Measurements from ENCODE around the gene WWOX.
"Not testable (repeated sequence)": the region's sequence is repeated elsewhere in the genome, so short reads cannot be mapped to it uniquely, and the experiment has no call there.

Gene WWOX

DNA sequence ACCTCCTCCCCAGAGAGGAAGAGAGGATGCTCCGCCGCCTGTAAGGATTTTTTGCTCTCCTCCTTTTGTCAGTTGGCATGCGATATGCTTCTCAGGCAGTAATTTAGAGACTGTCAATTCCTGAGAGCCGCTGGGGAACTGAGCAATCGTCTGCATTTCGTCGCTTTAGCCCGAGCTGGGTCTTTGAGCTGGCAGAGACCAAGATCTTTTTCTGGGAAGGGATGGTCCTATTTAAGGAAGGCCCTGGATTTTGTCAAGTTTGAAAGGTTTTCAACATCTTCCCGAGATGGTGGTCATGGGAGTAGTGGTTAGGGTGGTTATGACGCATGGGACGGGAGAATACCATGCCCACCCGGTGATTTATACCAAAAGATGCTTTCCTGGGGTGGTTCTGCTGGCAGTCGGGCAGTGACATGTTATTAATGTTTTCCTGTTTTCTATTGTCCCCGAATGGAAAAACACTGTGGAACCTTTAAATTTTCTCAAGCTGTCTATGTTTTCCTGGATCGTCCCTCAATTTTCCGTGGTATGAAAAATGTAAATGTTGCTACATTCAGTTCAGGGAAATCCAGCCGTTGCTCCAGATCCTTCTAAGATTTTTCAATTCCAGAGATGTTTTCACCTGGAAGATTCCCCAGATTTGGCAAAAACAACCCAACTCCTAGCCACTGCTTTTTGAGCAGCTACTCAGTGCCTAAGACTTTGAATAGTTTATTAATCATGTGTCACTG, 914.6 kb downstream of the WWOX start:
- DNase-seq: no peak

DNA sequence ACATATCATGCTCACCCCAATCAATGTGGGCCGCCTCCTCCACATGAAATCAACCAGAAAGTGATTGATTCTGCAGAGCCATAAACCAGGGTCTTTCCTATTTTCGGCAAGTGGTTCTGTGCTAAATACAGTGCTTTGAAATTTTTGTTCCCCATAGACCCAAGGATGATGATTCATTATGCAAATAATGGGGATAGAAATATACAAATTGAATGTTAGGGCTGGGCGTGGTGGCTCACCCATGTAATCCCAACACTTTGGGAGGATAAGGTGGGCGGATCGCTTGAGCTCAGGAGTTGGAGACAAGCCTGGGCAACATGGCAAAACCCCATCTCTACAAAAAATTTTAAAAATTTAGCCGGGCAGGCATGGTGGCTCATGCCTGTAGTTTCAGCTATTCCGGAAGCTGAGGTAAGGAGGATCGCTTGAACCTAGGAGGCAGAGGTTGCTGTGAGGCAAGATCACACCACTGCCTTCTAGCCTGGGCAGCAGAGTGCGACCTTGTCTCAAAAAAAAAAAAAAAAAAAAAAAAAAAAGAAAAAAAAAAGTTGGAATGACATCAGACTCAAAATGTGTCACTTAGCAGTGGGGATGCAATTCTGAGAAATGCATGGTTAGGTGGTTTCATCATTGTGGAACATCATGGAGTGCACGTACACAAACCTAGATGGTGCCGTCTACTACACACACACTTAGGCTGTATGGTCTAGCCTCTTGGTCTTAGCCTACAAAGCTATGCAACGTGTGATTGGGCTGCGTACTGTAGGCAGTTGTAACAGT, 919.4 kb downstream of the WWOX start:
- DNase-seq: no peak

DNA sequence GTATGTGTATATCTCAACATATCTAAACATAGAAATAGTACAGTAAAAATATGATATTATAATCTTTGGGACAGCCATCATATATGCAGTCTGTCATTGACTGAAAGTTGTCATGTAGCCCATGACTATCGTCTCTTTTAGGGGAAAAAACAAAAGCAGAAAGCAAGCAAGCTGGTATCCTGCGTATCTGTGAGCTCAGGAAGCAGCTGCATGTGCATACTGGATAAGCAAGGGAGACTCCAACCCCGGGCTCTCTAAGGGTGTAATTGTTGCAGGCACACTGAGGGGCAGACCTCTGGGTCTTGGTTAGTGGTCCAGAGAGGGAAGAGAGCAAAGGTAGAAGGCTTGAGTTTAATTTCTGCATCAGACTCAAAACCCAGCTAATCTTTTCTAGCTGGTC, 920.0 kb downstream of the WWOX start:
- DNase-seq: no peak

DNA sequence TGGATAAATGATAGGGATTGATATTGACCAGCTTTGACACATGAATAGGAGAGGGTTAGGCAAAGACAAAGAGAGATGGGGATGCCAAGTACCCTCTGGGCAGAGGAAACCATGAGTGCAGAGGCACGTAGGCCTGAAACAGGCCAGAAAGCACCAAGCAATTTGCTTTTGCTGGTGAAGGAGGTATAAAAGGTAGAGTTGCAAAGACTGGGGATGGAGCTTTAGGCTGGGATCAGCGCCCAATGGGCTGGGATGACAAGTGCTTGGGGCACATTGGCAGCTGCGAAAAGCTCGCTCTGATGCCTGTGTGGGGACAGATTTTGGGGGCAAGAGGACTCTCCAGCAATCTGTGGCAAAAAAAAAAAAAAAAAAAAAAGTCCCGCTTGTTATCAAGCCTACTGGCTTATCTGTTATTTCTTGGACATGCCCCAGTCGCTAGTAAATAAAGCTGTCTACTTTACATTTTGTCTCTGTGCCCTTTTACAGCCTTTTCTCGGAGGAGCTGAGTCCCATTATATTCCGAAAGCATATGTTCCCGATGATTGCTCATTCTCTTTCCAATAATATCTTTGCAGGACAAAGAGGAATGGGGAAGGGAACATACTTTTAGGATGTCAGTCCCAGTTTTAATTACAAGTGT, 922.7 kb downstream of the WWOX start:
- no peak for DNase-seq

DNA sequence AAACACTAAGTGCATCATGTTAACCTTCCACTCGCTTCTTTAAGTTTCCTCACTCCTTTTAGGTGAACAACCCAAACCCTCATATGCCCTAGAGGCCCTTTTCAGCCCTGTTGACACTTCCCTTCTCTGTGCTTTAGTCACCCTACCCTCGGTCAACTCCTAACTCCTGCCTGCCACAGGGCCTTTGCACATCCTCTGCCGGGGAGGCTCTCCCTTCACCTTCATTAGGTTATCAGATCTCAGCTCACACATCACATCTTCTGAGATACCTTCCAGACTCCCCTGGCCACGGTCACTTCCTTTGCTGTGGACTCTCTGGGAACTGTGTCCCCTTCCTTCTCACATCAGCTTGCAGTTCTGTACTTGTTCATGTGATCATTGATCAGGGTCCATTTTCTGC, 926.7 kb downstream of the WWOX start:
- no peak for DNase-seq

DNA sequence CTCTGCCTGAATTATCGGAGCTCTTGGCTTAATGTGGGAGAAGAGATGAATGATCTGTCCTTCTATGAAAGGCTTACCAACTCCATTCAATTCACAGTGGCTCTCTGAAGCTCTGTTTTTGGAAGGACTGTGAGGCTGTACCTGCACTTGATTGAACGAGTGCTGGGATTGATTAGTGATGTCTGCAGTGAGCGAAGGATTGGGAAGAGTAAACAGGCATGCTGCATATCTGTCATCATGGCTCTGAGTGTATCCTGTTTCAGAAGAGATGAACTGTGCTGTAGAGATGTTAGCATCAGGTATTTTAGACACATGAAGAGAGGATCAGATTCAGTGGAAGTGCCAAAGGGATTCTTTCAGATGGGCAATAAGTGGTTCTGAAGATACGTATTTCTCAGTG, 937.1 kb downstream of the WWOX start:
- DNase-seq: no peak

DNA sequence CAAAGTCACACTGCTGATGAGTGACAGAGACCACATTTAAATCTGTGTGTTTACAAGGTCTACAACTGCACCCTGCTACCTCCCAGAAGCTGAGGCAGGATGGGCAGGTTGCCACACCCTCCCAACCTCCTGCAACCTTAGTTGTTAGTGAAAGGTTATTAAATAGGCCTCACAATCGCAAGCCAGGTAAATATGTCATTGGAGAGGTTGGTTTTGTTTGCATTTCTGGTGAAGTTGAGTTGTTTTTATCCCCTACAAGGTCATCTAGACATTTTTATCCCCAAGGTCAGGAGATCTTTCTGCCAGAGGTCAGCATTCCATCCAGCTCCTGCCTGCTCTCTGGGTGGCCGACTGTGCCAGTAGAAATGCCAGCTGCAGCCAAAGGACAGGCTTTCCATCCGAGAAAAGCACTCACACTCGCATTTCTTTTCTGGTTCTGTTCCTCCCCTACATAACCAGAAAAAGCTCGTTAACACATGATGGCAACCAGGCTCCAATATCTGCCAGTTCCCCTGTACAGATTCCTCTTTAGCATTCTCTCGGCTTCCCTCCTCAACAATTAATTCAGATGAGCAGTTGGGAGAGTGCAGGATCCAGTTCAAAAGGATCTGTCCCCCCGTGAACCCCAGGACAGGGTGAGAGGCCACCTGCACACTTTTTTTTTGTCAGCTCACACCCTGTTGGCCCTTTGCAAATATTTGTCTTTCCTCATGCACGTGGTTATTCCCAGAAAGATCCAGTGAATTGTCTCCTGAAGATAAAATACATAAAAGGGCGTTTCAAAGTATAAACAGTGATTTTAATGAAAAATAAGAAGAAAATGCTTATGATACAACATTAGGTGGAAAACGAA, 938.3 kb downstream of the WWOX start:
- no peak for DNase-seq

DNA sequence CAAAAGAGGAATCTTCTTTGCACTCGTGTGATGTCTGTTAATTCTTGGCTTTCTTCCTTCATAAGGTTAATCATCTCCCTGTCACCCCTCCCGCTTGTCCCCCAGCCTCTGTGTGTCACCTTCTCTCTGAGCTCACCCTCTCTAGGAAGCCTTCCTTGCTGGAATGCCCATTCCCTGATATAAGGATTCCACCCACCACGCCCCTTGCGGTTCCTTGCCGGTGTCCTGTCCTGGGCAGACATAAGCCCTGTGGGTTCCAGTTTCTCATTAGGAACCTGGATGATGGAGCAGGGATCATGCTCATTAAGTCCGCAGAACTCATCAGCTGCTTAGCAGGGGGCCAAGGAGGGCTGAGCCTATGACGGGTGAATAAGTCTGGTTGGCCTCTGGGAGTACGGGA, 941.8 kb downstream of the WWOX start:
- DNase-seq: no peak

DNA sequence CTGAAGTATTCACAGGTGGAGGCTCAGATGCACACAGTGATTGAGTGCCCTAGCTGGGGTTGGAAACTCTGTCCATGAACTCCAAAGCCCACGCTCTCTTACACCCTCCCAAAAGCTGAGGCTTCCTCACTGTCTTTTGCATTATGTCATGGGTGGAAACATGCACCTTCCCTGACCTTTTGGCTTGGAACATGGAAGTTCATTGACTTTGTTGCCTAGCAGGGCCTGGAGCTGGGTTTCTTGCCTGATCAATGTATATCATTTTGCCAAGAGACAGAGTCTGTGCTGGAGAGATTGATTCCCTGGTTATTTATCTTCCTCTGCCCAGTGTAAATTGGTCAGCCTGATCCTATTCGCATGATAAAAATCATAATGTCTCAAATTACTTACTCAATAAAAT, 942.7 kb downstream of the WWOX start:
- DNase-seq: no peak

DNA sequence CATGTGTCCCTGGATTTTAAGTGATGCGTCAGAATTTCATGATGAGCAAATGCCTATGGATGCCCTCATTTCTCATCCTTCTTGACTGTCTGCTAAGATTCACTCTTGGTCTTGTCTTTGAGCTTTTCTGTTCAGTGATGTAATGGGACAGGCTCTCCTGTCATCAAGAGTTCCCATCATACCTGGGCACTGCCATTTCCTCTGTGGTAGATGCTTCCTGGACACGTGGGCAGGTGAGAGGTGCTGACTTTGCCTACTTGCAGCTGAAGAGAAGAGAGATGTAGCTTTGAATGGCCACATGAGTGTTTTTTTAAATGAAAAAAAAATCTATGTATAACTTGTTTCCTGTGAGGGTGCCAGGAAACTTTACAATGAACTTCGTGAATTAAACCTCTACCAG, 943.4 kb downstream of the WWOX start:
- DNase-seq: no peak

DNA sequence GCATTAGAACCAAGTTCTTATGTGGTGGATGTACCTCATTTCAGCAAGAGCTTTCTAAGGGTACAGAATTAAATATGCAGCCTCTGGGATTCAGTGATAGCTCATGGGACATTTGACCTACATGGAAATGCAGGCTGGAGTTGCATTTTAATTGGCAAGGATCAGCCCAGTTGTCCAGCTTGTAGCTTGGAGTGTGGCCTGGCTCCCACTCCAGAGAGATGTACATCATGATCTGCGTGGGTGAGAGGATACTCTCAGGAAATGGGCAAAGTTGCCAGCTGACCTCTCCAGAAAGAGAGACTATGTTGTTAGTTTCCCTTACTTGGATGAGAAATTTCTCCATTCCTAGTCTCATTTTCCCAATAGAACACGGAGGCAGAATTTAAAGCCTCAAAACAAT, 945.7 kb downstream of the WWOX start:
- no peak for DNase-seq

DNA sequence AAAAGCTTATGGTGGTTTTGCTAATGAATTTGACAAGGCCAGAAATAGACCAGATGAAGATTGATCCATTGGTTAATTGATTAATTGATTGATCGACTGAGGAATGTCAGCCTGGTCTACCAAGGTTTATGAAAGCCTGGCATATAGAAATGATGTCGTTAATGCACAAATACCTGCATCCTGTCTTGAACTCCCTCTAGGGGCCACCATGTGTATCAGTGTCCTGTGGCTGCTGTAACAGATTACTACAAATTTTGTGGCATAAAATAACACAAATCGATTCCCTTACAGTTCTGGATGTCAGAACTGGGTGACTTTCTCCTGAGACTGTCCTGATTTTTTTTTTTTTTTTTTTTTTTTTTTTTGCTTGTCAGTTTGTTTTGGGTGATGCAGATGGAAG, 947.9 kb downstream of the WWOX start:
- DNase-seq: no peak

DNA sequence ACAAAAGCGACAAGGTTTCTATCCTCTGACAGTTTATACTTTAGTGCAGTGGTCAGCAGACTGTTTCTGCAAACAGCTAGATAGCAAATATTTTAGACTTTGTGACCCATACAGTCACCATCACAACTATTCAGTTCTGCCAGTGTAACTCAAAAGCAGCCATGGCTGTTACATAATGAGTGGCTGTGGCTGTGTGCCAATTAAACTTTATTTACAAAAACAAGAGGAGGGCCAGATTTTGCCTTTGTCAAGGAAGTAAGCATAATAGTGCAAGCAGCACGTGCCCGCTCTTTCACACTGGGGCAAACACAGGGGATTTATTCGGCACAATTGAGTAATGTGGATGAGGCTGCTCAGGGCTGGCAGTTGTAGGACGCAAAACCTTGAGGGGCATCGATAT, 949.6 kb downstream of the WWOX start:
- no peak for DNase-seq

DNA sequence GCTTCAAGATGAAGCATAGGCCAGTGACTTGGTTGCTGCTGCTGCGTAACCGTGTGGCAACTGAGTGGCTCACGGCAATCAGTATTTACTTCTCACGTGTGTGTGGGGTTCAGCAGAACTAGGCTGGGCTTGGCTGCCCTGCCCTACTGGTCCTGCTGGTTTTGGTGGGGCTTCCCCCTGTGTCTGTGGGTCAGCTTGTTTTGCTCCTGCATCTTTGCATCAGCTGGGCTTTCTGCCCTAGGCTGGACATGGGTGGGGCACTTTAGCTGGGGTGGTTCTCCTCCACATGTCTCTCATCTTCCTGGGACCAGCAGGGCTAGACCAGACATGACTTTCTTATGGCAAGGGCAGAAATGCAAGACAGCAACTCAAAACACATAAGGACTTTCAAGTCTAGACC, 950.6 kb downstream of the WWOX start:
- DNase-seq: no peak

DNA sequence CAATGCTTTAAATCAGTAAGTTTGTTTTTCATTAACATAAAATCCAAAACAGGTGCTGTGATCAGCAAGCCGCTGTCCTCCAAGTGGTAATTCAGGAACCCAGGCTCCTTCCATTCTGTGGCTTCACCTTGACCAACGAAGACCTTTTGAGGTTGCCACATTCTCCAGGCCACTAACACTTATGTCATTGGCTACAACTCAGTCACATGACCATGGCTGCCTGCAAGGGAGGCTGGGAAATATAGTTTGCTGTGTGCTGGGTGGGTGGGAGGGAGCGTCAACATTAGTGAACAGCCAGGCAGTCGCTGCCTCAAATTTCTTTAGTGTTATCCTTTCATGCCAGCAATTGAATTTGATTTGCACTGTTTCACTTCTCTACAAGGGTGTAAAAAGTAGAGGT, 951.9 kb downstream of the WWOX start:
- no peak for DNase-seq

DNA sequence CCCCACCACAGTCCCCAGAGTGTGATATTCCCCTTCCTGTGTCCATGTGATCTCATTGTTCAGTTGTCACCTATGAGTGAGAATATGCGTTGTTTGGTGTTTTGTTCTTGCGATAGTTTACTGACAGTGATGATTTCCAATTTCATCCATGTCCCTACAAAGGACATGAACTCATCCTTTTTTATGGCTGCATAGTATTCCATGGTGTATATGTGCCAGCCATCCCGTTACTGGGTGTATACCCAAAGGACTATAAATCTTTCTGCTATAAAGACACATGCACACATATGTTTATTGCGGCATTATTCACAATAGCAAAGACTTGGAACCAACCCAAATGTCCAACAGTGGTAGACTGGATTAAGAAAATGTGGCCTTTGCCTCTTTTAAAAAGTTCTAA, 952.7 kb downstream of the WWOX start:
- DNase-seq: not testable (repeated sequence)

DNA sequence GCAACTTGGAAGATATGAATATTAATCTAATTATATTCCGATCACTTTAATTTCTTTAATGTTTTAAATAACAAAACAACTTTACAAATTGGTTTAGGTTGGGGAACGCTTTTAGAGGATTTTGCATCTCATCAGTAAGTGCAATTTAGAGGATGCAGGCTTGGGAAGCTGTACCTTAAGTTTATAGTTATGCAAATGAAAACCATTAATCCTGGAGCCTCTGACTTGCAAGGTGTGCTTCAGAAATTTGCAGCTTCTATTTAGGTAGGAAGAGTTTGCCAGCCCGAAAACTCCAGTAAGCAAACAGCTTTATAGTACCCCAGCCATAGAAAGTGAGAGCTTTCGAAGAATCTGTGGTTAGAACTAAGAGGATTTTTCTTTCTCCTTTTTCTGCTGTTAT, 954.1 kb downstream of the WWOX start:
- DNase-seq: no peak

DNA sequence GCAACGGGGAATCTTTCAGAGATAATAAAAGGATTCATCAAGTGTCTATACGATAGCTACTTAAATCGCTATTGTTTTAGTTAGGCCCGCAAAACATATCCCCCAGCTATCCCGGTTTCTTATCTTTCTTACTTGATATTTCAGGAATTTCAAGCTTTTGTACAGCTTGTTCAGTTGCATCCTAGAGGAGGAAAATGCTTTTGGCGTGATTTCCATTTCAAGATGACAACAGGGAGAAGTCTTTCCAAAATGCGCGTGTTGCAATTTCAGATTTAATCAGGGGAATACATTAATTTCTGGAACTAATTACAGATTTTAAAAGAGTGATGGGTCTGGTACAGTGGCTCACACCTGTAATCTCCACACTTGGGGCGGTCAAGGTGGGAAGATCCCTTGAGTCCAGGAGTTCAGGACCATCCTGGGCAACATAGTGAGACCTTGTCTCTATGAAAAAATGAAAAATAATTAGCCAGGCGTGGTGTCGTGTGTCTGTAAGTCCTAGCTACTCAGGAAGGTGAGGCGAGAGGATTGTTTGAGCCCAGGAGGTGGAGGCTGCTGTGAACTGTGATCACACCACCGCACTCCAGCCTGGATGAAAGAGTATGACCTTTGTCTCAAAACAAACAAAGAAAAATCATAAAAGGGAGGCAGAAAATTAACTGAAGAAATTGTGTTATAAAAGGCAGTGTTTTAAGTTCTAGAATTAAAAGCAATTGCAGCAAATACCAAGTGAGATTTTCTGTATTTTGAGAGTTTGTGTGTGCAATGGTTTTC, 954.9 kb downstream of the WWOX start:
- DNase-seq: no peak

DNA sequence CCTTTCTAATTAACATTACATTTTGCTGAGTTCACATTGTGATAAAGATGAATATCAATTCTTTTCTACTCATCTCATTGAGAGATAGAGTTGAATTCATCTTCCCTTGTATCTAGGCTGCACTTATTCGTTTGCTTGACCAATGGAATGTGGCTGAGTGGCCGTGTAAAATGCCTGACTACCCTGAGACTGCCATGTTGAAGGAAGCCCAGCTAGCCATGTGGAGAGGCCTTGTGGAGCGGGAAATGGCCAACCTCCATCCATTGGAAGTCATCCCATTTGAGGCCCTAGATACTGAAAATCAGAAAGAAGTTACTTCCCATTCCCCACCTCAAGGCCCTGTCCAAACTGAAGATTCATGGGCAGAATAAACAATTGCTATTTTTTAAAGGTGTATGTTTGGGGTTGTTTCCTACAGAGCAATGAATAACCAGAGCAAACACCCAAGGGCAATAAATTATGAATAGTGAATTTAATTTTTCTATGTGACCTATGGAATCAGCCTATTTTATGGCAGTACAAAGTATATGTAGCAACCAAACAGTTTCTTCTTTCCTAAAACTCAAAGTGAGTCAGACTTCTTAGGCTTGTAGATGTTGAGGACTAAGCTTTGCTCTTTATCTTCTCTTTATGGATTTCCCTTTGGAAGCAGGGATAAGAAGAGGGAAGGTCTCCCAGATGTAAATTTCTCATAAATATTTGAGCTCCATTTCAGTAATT, 956.0 kb downstream of the WWOX start:
- no peak for DNase-seq

DNA sequence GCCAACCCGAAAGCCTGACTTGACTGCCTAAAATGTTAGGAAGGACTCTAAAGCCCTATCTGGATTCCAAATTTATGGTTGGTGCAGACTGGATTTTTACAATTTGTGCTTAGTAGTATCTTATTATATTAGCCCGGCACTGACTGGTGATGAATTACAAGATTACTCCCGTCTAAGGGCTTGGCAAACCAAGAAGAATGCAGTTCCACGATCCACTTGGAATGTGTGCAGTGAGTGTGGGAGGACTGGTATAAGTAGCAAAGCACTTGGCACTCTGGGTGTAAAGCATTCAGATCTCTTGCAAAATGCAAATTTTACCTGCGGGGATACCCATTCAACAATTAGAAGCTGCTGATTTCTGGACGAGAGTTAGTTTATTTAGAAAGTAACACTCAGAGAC, 961.7 kb downstream of the WWOX start:
- DNase-seq: no peak

DNA sequence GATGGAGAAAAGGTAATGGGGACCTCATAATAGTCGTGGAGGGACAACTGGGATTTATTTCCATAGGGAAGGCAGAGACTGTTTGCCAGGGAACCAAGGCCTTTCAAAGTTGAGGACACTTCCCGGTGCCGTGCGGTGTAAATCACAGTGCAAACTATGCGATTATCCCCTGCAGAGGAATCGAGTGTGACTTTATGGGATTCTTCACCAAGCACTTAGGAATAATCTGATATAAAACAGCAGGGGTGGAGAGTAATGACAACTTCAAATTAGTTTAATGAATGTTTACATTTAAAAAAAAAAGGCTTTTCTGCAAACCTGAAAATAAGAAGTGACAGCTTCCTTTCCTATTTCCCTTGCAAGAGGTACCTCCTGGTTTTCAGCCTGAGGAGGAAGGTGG, 962.9 kb downstream of the WWOX start:
- no peak for DNase-seq

DNA sequence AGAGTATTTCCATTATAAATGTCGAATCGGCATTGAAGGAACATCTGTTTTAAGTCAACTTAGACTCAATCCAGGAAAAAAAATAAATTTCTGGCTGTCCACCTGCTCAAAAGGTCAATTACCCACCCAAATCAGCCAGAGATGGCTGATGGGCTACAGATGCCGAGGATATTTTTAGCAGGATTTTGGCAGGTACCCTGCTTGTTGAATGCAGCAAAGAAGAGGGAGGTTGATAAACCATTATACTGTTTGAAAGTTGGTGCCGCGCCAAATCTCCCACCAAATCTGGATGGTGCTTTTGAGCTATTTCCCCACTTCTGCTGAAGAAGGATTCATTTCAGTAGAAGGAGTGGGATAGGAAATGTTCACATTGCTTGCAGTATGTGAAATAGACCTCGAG, 963.4 kb downstream of the WWOX start:
- no peak for DNase-seq
